NCI-H2029 (cell line): ENCODE results near the gene FAXDC2.

Experiments
- DNase-seq: peaks from one replicate; lab custom pipeline; 2025; lab: John Stamatoyannopoulos, UW

Gene FAXDC2, protein sequence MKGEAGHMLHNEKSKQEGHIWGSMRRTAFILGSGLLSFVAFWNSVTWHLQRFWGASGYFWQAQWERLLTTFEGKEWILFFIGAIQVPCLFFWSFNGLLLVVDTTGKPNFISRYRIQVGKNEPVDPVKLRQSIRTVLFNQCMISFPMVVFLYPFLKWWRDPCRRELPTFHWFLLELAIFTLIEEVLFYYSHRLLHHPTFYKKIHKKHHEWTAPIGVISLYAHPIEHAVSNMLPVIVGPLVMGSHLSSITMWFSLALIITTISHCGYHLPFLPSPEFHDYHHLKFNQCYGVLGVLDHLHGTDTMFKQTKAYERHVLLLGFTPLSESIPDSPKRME

DNA sequence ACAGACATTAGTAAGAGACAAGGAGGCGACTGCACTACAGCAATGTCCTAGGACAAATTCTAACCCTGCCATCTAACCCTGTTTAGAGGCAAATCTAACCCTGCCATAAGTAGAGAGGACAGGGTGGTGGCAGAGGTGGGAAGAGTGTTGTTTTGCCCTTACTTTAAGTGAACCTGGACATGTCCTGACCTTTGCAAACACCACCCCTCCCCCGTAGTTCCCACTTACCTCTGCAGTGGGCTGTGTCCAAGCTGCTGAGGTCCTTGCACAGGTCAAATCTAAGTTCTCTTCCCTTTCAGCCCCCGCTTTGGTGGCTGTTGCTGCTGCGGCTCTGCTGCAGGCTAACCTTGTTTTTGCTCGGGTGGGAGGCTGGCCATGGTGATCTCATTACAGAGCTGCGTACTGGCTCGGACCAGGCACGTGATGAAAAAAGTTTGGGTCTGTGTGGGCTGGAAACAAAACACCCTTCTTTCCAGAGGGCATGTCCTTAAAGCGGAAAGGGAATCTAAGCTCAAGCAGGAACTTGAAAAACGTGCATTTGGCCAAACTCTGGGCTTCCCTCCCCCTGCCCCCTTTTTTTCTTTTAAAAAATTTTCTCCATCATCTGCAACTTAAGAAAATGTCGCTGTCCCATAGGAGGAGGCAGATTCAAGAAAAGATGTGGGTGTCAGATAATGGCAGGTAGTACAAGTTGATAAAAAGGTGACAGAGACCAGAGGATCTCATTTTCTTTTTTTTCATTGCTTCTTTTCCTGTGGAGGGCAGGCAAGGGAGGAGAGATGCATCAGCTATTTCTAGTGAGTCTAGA, at the start of gene FAXDC2:
Gene FAXDC2 (minus strand): TSS at position 349 of the 808 bp plus-strand sequence. CDS start 12,425 bp downstream, outside the sequence.
- DNase-seq: no peak

DNA sequence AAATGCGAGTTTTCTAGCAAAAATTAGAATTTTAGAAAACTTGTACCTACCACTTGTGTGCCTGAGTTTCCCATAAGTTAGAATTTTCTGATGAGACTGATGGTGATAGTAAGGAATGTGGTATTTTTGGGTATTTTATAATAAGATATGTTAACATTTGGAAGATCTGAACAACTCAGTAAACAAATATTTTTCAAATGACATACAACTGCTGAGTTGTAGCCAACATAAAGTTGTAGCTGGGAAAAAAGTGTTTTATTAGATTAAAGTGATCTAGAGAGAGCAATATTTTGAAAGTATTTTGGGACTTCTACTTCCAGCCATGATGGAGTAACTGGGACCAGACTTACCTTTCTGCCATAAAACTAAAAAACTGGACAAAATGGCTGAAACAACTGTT, 49.7 kb upstream of the FAXDC2 start:
- no peak for DNase-seq

DNA sequence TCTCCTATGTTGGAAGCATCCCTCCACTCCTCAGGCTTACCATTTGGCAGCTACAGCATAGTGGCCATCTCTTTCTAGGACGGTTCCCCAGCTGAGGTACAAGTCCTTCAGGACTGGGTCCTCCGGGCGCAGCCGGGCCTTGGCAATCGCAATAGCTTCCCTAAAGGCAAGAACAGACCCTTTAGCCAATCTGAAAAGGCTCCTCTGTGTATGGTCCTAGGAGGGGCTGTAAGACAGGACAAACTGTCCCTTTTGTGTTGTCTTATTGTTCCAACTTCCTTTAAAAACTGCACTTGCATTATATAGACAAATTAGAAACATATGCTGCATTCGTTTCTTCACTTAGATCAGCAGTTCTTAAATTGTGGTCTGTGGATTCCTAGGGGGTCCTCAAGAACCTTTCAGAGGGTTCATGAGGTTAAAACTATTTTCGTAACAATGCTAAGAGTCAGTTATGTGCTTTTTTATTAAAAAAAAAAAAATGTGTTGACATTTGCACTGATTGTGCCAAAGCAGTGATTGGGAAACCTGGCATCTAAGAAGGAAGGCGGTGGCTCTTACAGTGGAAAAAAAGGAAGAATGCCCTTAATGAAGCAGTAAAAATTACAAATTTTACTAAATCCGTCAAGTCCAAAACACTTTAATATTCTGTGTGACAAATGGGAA, 48.9 kb upstream of the FAXDC2 start:
- DNase-seq: no peak

DNA sequence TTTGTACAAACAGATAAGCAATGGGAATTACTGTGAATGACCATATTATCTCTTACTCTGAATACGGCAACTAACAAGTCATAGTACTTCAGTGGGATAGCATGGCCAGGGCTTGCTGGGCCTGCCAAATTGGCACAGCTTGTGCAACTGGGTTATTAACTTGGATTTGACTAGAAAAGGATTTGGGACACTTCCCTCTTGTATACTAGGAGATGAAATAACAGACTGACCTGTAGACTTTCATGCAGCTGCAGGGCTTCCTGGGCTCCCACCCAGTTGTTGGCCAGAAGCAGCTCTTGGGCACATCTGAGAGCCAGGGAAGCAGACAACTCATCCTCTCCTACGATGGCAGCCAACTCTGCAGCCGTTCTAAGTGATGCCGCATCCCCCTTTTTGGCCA, 47.8 kb upstream of the FAXDC2 start:
- no peak for DNase-seq

GRCh38 chr5:154896562-154897165, 46.3 kb upstream of the FAXDC2 start:
- no peak for DNase-seq

GRCh38 chr5:154895606-154896561, 45.5 kb upstream of the FAXDC2 start:
- no peak for DNase-seq

GRCh38 chr5:154893381-154893780, 43.0 kb upstream of the FAXDC2 start:
- no peak for DNase-seq

DNA sequence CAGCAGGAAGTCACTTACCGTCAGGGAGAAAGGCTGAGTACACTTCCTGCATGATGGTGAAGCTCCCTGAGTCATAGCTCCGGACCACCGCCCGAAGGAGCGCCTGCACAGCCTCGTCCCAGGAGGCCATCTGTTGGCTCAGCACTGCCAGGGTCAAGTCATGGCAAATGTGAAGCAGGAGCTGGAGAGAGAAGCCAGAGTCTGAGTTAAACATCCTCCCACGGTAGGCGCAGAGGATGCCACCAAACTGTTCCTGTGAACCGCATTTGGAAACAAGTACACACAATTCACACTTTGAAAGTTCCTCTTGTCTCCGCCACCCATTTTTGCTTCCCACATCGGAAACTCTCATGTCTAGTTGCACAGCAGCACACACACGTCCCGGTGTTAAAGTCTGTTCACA, 42.0 kb upstream of the FAXDC2 start:
- no peak for DNase-seq

GRCh38 chr5:154885439-154885838, 35.0 kb upstream of the FAXDC2 start:
- DNase-seq: no peak

- DNase-seq: no peak
Observed at GRCh38 chr5:154884424-154884823, 34.0 kb upstream of the FAXDC2 start.

DNA sequence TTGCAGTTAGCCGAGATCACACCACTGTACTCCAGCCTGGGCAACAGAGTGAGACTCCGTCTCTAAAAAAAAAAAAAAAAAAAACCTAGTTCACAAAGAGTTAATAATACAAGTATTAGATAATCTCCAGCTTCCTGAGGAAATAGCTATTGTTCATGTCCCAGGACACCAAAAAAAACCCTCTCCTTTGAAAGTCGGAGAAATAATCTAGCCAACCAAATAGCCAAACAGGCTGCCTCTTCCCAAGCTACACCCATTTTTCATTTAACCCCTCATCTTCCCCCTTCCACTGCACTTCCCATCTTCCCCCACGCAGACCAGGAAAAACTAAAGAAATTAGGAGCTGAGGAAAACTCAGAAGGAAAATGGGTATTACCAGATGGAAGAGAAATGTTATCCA, 31.6 kb upstream of the FAXDC2 start:
- DNase-seq: no peak

- no peak for DNase-seq
Observed at GRCh38 chr5:154878642-154879335, 28.4 kb upstream of the FAXDC2 start.

DNA sequence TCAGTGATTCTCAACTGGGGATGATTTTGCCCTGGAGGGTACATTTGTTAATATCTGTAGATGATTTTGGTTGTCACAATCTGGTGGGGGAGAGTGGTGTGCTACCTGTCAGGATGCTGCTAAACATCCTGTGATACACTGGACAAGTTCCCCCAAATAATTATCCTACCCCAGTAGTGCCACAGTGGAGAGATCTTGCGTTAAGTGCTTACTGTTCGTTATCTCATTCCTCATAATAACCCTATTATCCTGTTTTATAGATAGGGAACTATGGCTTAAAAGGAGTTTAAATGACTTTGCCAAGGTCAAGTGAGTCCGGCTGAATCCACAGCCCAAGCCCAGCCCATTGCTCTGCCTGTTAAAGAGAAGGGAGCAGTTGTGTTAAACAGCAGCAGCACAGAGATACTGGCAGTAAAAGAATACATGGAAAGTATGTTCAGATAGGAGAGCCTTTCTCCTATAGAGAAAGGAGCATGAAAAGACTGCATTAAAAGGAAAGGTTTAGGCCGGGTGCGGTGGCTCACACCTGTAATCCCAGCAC, 23.5 kb upstream of the FAXDC2 start:
- DNase-seq: no peak

DNA sequence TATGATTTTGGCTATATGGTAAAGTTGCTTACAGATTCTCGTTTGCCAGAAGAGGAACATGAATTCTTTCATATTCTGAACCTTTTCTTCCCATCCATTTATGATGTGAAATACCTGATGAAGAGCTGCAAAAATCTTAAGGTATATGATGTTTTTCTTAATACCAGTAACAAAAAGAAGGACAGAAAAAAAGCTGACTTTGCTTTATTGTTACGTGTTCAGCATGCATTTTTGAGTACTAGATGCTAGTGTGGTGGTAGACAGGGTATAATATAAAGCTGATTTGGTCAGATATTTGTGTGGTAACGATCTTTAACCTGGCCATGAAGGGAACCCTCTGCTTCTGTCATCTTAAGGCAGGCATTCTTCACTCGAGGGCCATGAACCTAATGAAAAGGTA, 21.3 kb upstream of the FAXDC2 start:
- no peak for DNase-seq

DNA sequence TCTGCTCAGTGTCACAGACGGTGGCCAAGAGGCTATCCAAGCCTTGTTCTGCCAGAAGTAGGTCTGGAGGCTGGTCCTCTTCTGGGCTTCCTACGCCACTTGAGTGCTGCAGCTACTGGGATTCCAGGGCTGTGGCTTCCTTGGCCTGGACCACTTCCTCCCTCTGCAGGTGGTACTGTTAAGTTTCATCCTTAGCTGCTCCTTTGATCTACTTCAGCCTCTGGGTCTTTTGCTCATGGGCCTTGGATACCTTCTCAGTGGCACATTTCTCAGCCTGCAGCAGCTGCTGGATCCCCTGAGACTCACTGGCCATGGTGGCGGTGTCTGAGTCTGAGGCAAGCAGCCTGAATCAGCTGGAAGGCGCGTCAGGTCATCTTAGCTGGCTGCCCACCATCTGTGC, 18.3 kb upstream of the FAXDC2 start:
- DNase-seq: no peak

DNA sequence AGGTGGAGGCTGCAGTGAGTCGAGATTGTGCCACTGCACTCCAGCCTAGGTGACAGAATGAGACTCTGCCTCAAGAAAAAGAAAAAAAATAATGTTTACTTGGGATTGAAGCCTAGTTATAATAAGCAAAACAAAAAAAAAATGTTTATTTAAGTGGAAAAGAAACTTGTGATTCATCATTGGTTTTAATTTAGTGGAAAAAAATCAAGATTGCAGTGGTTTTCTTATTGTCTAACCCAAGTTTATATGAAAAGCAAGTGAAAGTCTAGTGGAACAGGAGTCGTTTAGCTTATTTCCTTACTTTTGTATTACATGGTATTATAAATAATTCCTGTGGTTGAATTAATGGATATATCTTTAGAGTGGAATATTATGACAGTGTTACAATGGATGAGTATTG, 16.4 kb upstream of the FAXDC2 start:
- no peak for DNase-seq

GRCh38 chr5:154865466-154866184, 15.2 kb upstream of the FAXDC2 start:
- DNase-seq: no peak

- DNase-seq: no peak
Observed at GRCh38 chr5:154863291-154864080, 13.1 kb upstream of the FAXDC2 start.

DNA sequence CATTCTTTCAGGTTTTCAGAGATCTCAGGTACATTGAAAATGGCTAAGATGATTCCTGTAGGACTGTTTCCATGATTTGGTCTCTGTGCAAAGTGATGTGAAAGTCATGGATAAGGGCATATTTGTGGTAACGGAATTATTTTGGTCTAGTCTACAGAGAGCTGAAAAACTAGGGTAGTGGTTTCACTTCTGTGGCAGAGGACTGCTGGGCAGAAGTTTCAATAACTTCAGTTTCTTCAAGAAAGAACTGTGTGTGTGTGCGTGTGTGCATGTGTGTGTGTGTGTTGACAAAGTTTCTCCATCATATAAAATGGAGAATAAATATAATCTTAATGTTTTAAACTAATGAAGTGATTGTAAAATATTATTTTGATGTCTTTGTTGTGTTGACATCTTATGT, 12.4 kb upstream of the FAXDC2 start:
- DNase-seq: no peak
